Retinal pigment epithelial cell (primary cell): ENCODE measurements around the gene PTDSS2.
"Not testable (repeated sequence)": the region's sequence is repeated elsewhere in the genome, so short reads cannot be mapped to it uniquely, and the experiment has no call there.

Experiments
- DNase-seq: peaks from one replicate; pipeline ENCODE4 v3.0.0-alpha.2; 2010; ENCODE audit warnings: low read depth
- H3K4me3 ChIP-seq: 2 replicates; pipeline ENCODE4 v1.5.1; 2011; ENCODE audit warnings: mild to moderate bottlenecking, low read length, control low read depth, moderate library complexity
- CTCF ChIP-seq: conservative IDR thresholded peaks from 2 replicates; pipeline ENCODE4 v1.5.1; 2011; ENCODE audit warnings: low read depth, low read length, control low read depth, inconsistent platforms

Gene PTDSS2

GRCh38 chr11:512761-513595 is 62.9 kb downstream of the PTDSS2 start:
- H3K4me3 ChIP-seq, result no peak overlapping the region
- no peak for TF ChIP-seq CTCF
- DNase-seq, result no peak

GRCh38 chr11:514606-515005 is 64.5 kb downstream of the PTDSS2 start:
- H3K4me3 ChIP-seq, result no peak overlapping the region
- no peak for TF ChIP-seq CTCF
- no peak for DNase-seq

- no peak for TF ChIP-seq CTCF
- no peak overlapping the region for H3K4me3 ChIP-seq
- no peak for DNase-seq
Measured at GRCh38 chr11:515131-515530, 65.1 kb downstream of the PTDSS2 start.

- no peak for TF ChIP-seq CTCF
- no peak overlapping the region for H3K4me3 ChIP-seq
- DNase-seq, result no peak
Measured at GRCh38 chr11:516400-516799, 66.3 kb downstream of the PTDSS2 start.

- DNase-seq, H3K4me3 ChIP-seq: not testable (repeated sequence)
Measured at GRCh38 chr11:516918-517685, 67.0 kb downstream of the PTDSS2 start.

- peak overlapping the region; percentile 39 for H3K4me3 ChIP-seq
- peak; percentile 63 for TF ChIP-seq CTCF
- DNase-seq, result peak; percentile 95
Measured at GRCh38 chr11:518463-519202, 68.6 kb downstream of the PTDSS2 start.

GRCh38 chr11:520428-521176 is 70.5 kb downstream of the PTDSS2 start:
- DNase-seq, result no peak
- no peak for TF ChIP-seq CTCF
- no peak overlapping the region for H3K4me3 ChIP-seq
